Spinal cord (tissue), 10 donors: ENCODE results near the gene ITLN2. TPM values are rescaled to one million over a fixed set of nuclear protein-coding genes. Genes with fewer than 3 reads are reported as not detected.
"Not testable (repeated sequence)": the region's sequence is repeated elsewhere in the genome, so short reads cannot be mapped to it uniquely, and the experiment has no call there.

ENCODE experiments used
- DNase-seq, 6 donors: peaks; one replicate each; pipeline versions ENCODE4 v3.0.0 to v3.0.0-alpha.2; 2013 to 2015; ENCODE audit warnings: low spot score in 6 of 6, low read depth in 4 of 6
- H3K27ac ChIP-seq: one replicate; pipeline ENCODE4 v1.5.1; 2013; ENCODE audit warnings: low read depth, low read length, control low read depth
- H3K27me3 ChIP-seq: one replicate; pipeline ENCODE4 v1.6.1; 2013; ENCODE audit warnings: low read length; ENCODE audit not compliant: control insufficient read depth, insufficient read depth
- H3K36me3 ChIP-seq: one replicate; pipeline ENCODE4 v1.6.1; 2013; ENCODE audit warnings: low read length; ENCODE audit not compliant: control insufficient read depth, insufficient read depth
- H3K4me1 ChIP-seq: one replicate; pipeline ENCODE4 v1.6.1; 2013; ENCODE audit warnings: low read length; ENCODE audit not compliant: control insufficient read depth, insufficient read depth
- H3K4me3 ChIP-seq: one replicate; pipeline ENCODE4 v1.5.1; 2013; ENCODE audit warnings: low read depth, low read length, control low read depth
- H3K9me3 ChIP-seq: one replicate; pipeline ENCODE4 v1.6.1; 2013; ENCODE audit warnings: low read length; ENCODE audit not compliant: control insufficient read depth, insufficient read depth
- WGBS: methylation state at CpG from one replicate; pipeline ENCODE4 v1.1.5; 2013; ENCODE audit warnings: missing lambda C conversion rate; ENCODE audit not compliant: insufficient coverage; 5-methylcytosine and 5-hydroxymethylcytosine counted together
- long read RNA-seq, 4 donors: transcript quantifications; one replicate each; lab custom pipeline, GENCODE V29; 2026
- polyA plus RNA-seq, 2 donors: library from polyadenylated mRNA; unstranded; fragments of 120-200 nt; gene quantifications; one replicate each; pipeline ENCODE4 v1.2.1, GENCODE V29; 2013; ENCODE audit not compliant: insufficient read length in 2 of 2
- total RNA-seq, 2 donors: library from RNA; depleted of rRNA in 1 of 2; stranded (reverse); fragments of 120-200 nt in 1 of 2; fragments of >200 nt in 1 of 2; gene quantifications; one replicate each; pipeline versions ENCODE4 v1.2.3 to v1.2.4, GENCODE V29; 2013 to 2014
- donor health status: healthy.

The ITLN2 gene
- total RNA-seq (under 1 TPM; 0.17 to 0.20 TPM), polyA plus RNA-seq (under 1 TPM in 1 of 2 donors, not detected in 1; 0.21 TPM)
- long read RNA-seq, donor 1: 0 reads
- long read RNA-seq, donor 2: 0 reads
- long read RNA-seq, donor 3: 0 reads
- long read RNA-seq, donor 4: 0 reads

DNA sequence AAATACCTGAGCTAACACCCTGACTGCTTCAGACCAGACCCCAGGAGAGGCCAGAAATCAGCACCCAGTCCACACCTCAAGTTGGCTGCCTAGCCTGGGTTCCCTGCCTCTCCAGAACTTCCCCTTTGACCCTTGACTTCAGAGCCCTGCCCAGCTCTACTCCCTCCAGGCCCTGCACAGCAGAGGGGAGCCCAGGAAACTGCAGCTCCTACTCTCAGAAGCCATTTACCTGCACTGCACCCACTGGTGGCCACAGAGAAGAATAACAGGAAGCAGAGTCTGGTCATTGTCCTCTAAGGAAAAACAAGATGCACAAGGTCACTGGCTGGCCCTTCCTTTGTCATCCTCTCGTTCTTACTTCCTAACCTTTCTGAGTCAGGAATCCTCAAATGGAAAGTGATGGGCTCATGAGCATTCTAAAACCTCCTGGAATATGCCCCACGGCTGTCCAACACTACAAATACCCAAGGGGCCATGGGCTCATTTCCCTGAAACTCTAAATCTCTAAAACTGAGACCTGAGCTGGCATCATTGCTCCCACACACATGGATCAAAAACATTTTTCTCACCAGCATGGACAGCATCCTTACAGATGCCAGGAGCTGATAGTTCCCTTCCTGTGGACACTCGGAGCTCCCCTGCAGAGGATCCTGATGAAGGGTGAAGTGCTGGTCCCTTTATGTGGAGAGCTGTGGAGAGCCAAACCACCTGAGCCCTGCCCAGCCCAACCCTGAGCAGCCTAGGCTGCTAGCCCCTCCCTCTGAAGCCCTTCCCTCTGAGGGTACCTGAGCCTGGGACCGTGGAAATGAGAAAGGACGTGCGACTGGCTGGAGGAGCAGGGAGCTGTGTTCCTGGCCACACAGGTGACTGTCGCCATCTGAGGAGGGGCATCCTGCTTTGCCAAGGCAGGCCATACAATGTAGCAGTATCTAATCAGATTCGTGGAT is at the start of gene ITLN2:
TSS of gene ITLN2 (minus strand) at position 652 of the 947 bp plus-strand sequence. CDS start at position 584, 68 bp downstream.
- no peak for DNase-seq
- 86% methylated on average over 8 of the region's 8 CpGs for WGBS

DNA sequence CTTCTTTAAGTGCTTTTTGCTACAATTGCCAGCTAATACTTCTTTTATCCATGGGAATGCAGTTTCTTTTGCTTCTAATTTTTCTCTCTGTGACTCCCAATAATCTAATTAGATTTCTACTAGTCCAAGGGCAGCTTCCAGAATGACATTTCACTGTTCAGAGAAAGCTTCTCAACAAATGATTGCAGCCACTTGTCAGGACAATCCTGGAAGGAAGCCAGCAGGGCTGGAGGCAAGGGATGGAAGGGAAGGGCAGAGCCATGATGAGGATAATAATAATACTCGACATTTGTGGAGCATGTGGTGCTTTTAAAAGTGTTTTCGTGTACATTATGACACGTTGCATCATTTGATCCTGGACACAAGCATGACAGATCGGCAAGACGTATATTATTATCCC is 46.9 kb upstream of the ITLN2 start:
- Histone ChIP-seq H3K27me3 (no peaks in the 10 kb centered on the region), H3K9me3 (no peaks in the 10 kb centered on the region), H3K36me3 (peaks cover 11% of the 10 kb centered on the region), H3K27ac (no peak overlapping the region), H3K4me1 (peaks cover 6% of the 10 kb centered on the region), H3K4me3 (no peak overlapping the region)
- peak in 1 of 6 donors; percentile 49 for DNase-seq
- WGBS: 80% methylated on average over 5 of the region's 5 CpGs

More for the DNA sequence above, at the start of gene ITLN2:
- no peaks in the 10 kb centered on the region for H3K36me3 ChIP-seq
- H3K27me3 ChIP-seq: no peaks in the 10 kb centered on the region
- H3K9me3 ChIP-seq: no peaks in the 10 kb centered on the region
- H3K4me1 ChIP-seq: no peaks in the 10 kb centered on the region
- H3K4me3 ChIP-seq: no peak within 1 kb of the TSS
- H3K27ac ChIP-seq: no peak within 1 kb of the TSS

- H3K36me3 ChIP-seq: peaks cover 11% of the 10 kb centered on the region
- H3K4me3 ChIP-seq: no peak overlapping the region
- no peaks in the 10 kb centered on the region for H3K9me3 ChIP-seq
- peaks cover 6% of the 10 kb centered on the region for H3K4me1 ChIP-seq
- DNase-seq: no peak
- no peak overlapping the region for H3K27ac ChIP-seq
- H3K27me3 ChIP-seq: no peaks in the 10 kb centered on the region
- WGBS: 84% methylated on average over 7 of the region's 11 CpGs
These were observed 46.3 kb upstream of the ITLN2 start for GRCh38 chr1:161000736-161001480.

- Histone ChIP-seq H3K4me3 (no peak overlapping the region), H3K27me3 (no peaks in the 10 kb centered on the region), H3K4me1 (peaks cover 6% of the 10 kb centered on the region), H3K36me3 (peaks cover 11% of the 10 kb centered on the region), H3K9me3 (no peaks in the 10 kb centered on the region), H3K27ac (no peak overlapping the region)
- DNase-seq: no peak
- WGBS: 95% methylated on average over 5 of the region's 5 CpGs
These were observed 44.8 kb upstream of the ITLN2 start for GRCh38 chr1:160999376-160999775.

- DNase-seq: peak in 2 of 6 donors; percentile 34 to 65
- H3K9me3 ChIP-seq: no peaks in the 10 kb centered on the region
- H3K27me3 ChIP-seq: no peaks in the 10 kb centered on the region
- peaks cover 6% of the 10 kb centered on the region for H3K4me1 ChIP-seq
- no peak overlapping the region for H3K4me3 ChIP-seq
- 89% methylated on average over 1 of the region's 1 CpG for WGBS
- no peak overlapping the region for H3K27ac ChIP-seq
- peaks cover 11% of the 10 kb centered on the region for H3K36me3 ChIP-seq
These were observed 42.9 kb upstream of the ITLN2 start for GRCh38 chr1:160997323-160998038.

DNA sequence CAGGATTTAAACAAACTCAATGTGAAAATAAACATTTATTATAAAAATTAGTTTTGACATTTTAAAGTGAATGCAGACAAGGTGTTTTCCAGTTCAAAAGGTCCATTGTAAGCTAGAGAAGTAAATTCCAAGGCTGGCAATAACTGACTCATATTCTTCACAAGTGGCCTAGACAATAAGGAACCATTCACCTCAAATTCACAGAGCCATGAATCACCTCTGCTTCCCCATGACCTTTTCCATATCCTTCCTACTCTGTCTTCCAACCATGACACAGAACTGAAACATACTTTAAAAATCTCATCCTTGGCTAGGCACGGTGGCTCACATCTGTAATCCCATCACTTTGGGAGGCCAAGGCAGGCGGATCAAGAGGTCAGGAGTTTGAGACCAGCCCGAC is 41.6 kb upstream of the ITLN2 start:
- H3K4me1 ChIP-seq: peaks cover 6% of the 10 kb centered on the region
- WGBS: 92% methylated on average over 3 of the region's 3 CpGs
- no peak overlapping the region for H3K27ac ChIP-seq
- no peaks in the 10 kb centered on the region for H3K9me3 ChIP-seq
- H3K4me3 ChIP-seq: no peak overlapping the region
- no peak for DNase-seq
- no peaks in the 10 kb centered on the region for H3K27me3 ChIP-seq
- H3K36me3 ChIP-seq: peaks cover 11% of the 10 kb centered on the region

- DNase-seq: peak in 2 of 6 donors; percentile 47 to 70
- WGBS: 50% methylated on average over 3 of the region's 14 CpGs
- H3K36me3 ChIP-seq: peaks cover 4% of the 10 kb centered on the region
- no peaks in the 10 kb centered on the region for H3K27me3 ChIP-seq
- H3K4me3 ChIP-seq: no peak overlapping the region
- peaks cover 9% of the 10 kb centered on the region for H3K4me1 ChIP-seq
- H3K9me3 ChIP-seq: no peaks in the 10 kb centered on the region
- H3K27ac ChIP-seq: no peak overlapping the region
These were observed 39.1 kb upstream of the ITLN2 start for GRCh38 chr1:160993544-160994193.

- not testable (repeated sequence) for H3K27ac ChIP-seq, H3K4me3 ChIP-seq, H3K4me1 ChIP-seq, H3K27me3 ChIP-seq, H3K9me3 ChIP-seq, DNase-seq, H3K36me3 ChIP-seq
- WGBS: 83% methylated on average over 1 of the region's 4 CpGs
These were observed 37.4 kb upstream of the ITLN2 start for GRCh38 chr1:160992036-160992435.
